ENCODE measurements around the gene ARHGAP22. TPM values are rescaled to one million over a fixed set of nuclear protein-coding genes. Genes with fewer than 3 reads are reported as not detected.

Gene ARHGAP22
- total and polyA plus RNA-seq, 2 of the 4 experiments (the other 2 are of a cell fraction): 28.3 to 30.2 TPM

- Histone ChIP-seq H2BK5ac (ENCODE audit: low read depth, low read length, poor library complexity, severe bottlenecking) (no peak overlapping the region), H3K79me1 (ENCODE audit: low read depth in 1 of 2, low read length in 2 of 2) (peaks cover 7 to 76% of the 10 kb centered on the region in 2 experiments; a peak in 3 of 4 replicates), H3K4me1 (ENCODE audit: control insufficient read depth, insufficient read depth, low read length) (peaks cover 3% of the 10 kb centered on the region; the same call in 1 of the 2 replicates), H3K27ac (ENCODE audit: insufficient read depth, low read length) (no peak overlapping the region), H3K4me2 (ENCODE audit: low read depth, low read length) (no peak overlapping the region), H2AK9ac (replicated peaks; ENCODE audit: low read depth, low read length, poor library complexity) (no peak overlapping the region), H3K36me3 (ENCODE audit: control insufficient read depth, insufficient read depth, low read length) (no peaks in the 10 kb centered on the region), H2AFZ (replicated peaks; ENCODE audit: low read length, poor library complexity) (no peak overlapping the region), H2BK120ac (ENCODE audit: low read depth, low read length) (no peak overlapping the region), H4K5ac (ENCODE audit: low read depth, low read length) (no peak overlapping the region), H3K18ac (ENCODE audit: low read depth, low read length) (no peak overlapping the region), H3K4me3 (ENCODE audit: insufficient read depth, low read depth, low read length) (no peak overlapping the region), H2BK15ac (ENCODE audit: low read depth, low read length) (no peak overlapping the region), H3K9ac (ENCODE audit: low read depth, low read length) (no peak overlapping the region), H3K4ac (ENCODE audit: low read depth, low read length) (no peak overlapping the region), H2BK20ac (ENCODE audit: low read depth, low read length) (no peak overlapping the region), H3K23ac (ENCODE audit: low read depth, low read length) (no peak overlapping the region), H3K27me3 (ENCODE audit: control insufficient read depth, insufficient read depth, low read length) (no peaks in the 10 kb centered on the region), H4K8ac (ENCODE audit: low read depth in 2 of 2, low read length in 2 of 2) (no peak overlapping the region), H3K56ac (ENCODE audit: extremely low read depth, insufficient read depth, low read length) (no peak overlapping the region), H3K9me1 (ENCODE audit: insufficient read depth, low read length) (peaks cover 6% of the 10 kb centered on the region; the same call in 1 of the 2 replicates), H3K14ac (replicated peaks; ENCODE audit: low read depth, low read length) (no peak overlapping the region), H4K91ac (ENCODE audit: insufficient read depth, low read depth, low read length) (no peak overlapping the region), H3K9me3 (ENCODE audit: control insufficient read depth, insufficient read depth, low read length) (no peaks in the 10 kb centered on the region), H4K20me1 (ENCODE audit: insufficient read depth, low read length) (peaks cover 24% of the 10 kb centered on the region), H2AK5ac (ENCODE audit: low read depth, low read length) (no peak overlapping the region)
- WGBS, 2 experiments (ENCODE audit: extremely low coverage in 2 of 2, insufficient read length in 1 of 2): 100% methylated on average over 2 of the region's 5 CpGs; no CpG with 5 or more reads in 1 of the 2 experiments
- ATAC-seq (ENCODE audit: low read depth) (no peak), DNase-seq (no peak)
- POLR2A ChIA-PET (ENCODE audit: unreplicated experiment): no interaction called here
- dilution Hi-C loops (cut with HindIII; ENCODE audit: low sequenced_read_pairs, unreplicated experiment): no loop called here
- CTCF ChIA-PET: no interaction called here
- no TSS peak for BruUV-seq (replicated peaks)
- intact Hi-C loops (cut with micrococcal nuclease): no loop called here
- TF ChIP-seq CTCF (conservative IDR thresholded peaks at IDR 0.05; ENCODE audit: low read depth, low read length): no peak
- TF ChIP-seq SMC3 (IDR thresholded peaks at IDR 0.05; ENCODE audit: low read depth, low read length): no peak
- no peak for TF ChIP-seq FOS (IDR thresholded peaks at IDR 0.05; ENCODE audit: low read depth, low read length)
- TF ChIP-seq POLR2A (IDR thresholded peaks at IDR 0.05; ENCODE audit: low read depth, low read length): no peak
- no peak for TF ChIP-seq USF2 (IDR thresholded peaks at IDR 0.05; ENCODE audit: low read depth, low read length)
- TF ChIP-seq CEBPB (IDR thresholded peaks at IDR 0.05; ENCODE audit: low read depth, low read length): no peak
- no peak for TF ChIP-seq RCOR1 (IDR thresholded peaks at IDR 0.05; ENCODE audit: insufficient replicate concordance, low read length)
- no peak for TF ChIP-seq RFX5 (IDR thresholded peaks at IDR 0.05; ENCODE audit: low read depth, low read length)
- no peak for TF ChIP-seq MXI1 (IDR thresholded peaks at IDR 0.05; ENCODE audit: borderline replicate concordance, low read depth, low read length)
- no peak for TF ChIP-seq ELK1 (IDR thresholded peaks at IDR 0.05; ENCODE audit: borderline replicate concordance, low read depth, low read length)
- in situ Hi-C loops (cut with MboI; ENCODE audit: low sequenced_read_pairs): no loop called here
Measured at GRCh38 chr10:48462482-48463020, 142.3 kb downstream of the ARHGAP22 start.

Measured in IMR-90 (cell line).